Measurements from ENCODE around the gene ANAPC4. TPM values are rescaled to one million over a fixed set of nuclear protein-coding genes. Genes with fewer than 3 reads are reported as not detected.
"Not testable (repeated sequence)": the region's sequence is repeated elsewhere in the genome, so short reads cannot be mapped to it uniquely, and the experiment has no call there.

The ANAPC4 gene
- total RNA-seq, 2 experiments from 2014 or later: 45.4 to 48.6 TPM

DNA sequence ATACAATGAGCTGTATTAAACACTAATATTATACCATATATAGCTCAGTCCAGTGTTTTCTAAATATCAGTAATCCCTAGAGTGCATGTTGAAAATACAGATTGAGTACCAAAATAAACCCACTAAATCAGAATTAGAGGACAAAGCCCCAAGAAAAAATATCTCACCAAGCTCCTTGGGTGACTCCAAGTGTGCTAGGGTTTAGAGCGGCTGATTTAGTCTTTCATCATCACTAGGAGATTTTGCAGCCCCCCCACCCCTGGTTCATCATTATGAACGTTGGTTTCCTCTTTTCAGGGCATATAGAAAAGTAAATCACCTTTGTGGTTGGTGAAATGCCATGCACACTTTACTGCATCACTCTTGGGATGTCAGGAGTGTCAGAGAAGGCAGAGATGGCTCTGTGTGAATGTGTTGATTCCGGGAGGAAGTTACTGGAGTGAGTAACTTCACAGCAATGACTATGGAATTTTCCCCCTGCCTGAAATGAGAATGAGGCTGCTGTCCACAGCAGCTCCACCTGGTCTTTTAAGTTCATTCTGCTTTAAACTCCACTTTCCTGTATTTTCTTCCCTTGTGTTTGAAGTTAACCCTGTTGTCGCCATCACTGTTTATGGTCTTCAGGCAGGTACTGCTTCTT lies 25.2 kb upstream of the ANAPC4 start:
- DNase-seq (no peak), ATAC-seq (no peak)
- no peak overlapping the region for H3K4me3 Mint-ChIP-seq
- H3K27ac Mint-ChIP-seq: no peak overlapping the region
- no peaks in the 10 kb centered on the region for H3K27me3 Mint-ChIP-seq (ENCODE audit: low read depth)
- POLR2A ChIA-PET: no interaction called here
- CTCF ChIA-PET: interaction anchor here (1.1 to 1.8 kb wide), 5 partner anchors 15 to 40 kb away, joined by 3 to 9 read pairs (median 5); partner anchors contain the start of gene ZCCHC4
- no peaks in the 10 kb centered on the region for H3K9me3 Mint-ChIP-seq (ENCODE audit: insufficient read depth)
- peaks cover 4% of the 10 kb centered on the region for H3K36me3 Mint-ChIP-seq (ENCODE audit: low read depth)
- no peaks in the 10 kb centered on the region for H3K4me1 Mint-ChIP-seq (ENCODE audit: low read depth)

DNA sequence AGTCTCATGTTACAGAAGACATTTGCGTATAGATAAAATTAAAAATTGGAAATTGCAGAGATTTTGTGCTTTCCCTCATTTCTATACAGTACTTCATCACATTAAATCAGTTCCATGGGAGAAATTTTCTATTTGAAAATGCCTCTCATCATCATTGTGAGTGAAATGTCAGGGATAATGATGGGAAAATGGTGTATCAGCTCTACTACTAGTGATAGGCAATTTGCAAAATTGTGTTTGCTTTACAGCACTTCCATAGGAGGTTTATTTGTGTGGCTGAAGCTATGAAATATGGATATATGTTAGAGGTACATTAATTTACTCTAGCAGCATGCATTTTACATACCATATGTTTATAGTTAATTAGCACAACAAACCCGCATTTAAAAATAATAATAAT lies 21.0 kb upstream of the ANAPC4 start:
- ChIA-PET POLR2A (no interaction called here), CTCF (interaction anchor here (1.2 to 1.5 kb wide), 3 partner anchors 9 to 44 kb away, joined by 3 to 6 read pairs (median 5); partner anchors contain the start of gene ZCCHC4)
- H3K9me3 Mint-ChIP-seq (ENCODE audit: insufficient read depth): no peaks in the 10 kb centered on the region
- no peak for DNase-seq
- H3K27ac Mint-ChIP-seq: no peak overlapping the region
- no peaks in the 10 kb centered on the region for H3K4me1 Mint-ChIP-seq (ENCODE audit: low read depth)
- no peak overlapping the region for H3K4me3 Mint-ChIP-seq
- H3K27me3 Mint-ChIP-seq (ENCODE audit: low read depth): no peaks in the 10 kb centered on the region
- H3K36me3 Mint-ChIP-seq (ENCODE audit: low read depth): peaks cover 11% of the 10 kb centered on the region
- no peak for ATAC-seq

- Mint-ChIP-seq H3K9me3 (ENCODE audit: insufficient read depth) (no peaks in the 10 kb centered on the region), H3K36me3 (ENCODE audit: low read depth) (peaks cover 10% of the 10 kb centered on the region), H3K27me3 (ENCODE audit: low read depth) (no peaks in the 10 kb centered on the region), H3K4me3 (no peak overlapping the region), H3K27ac (no peak overlapping the region), H3K4me1 (ENCODE audit: low read depth) (no peaks in the 10 kb centered on the region)
- ATAC-seq (no peak), DNase-seq (no peak)
- POLR2A ChIA-PET: no interaction called here
- CTCF ChIA-PET: interaction anchor here (1.3 to 2.7 kb wide), 2 partner anchors 39 to 46 kb away, joined by 3 to 14 read pairs; partner anchors contain the start of gene ZCCHC4
Measured at GRCh38 chr4:25358515-25359275, 18.4 kb upstream of the ANAPC4 start.

DNA sequence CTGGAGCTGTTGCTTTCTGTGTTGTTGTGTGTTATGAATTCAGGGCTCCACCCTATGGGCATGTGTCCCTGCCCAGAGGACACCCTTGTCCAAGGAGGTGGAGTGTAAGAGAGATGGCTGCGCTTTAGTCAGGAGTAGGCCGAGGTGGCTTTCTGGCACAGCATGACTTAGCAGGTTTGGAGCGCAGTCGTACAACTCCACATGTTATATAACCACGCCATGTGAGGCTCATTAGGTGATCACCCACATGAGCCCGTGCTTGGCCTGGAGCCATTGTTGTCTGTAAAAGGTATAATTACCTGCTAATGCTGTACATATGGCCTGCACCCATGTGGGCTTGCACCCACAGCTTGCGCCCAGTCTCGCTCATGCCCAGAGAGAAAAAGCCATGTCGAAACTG lies 15.8 kb upstream of the ANAPC4 start:
- POLR2A ChIA-PET: no interaction called here
- Mint-ChIP-seq H3K4me1 (ENCODE audit: low read depth) (no peaks in the 10 kb centered on the region), H3K4me3 (no peak overlapping the region), H3K27ac (no peak overlapping the region), H3K9me3 (ENCODE audit: insufficient read depth) (no peaks in the 10 kb centered on the region), H3K36me3 (ENCODE audit: low read depth) (peaks cover 15% of the 10 kb centered on the region), H3K27me3 (ENCODE audit: low read depth) (no peaks in the 10 kb centered on the region)
- no peak for DNase-seq
- CTCF ChIA-PET: no interaction called here
- ATAC-seq: no peak

GRCh38 chr4:25367004-25367621 lies 9.9 kb upstream of the ANAPC4 start:
- no peak overlapping the region for H3K27ac Mint-ChIP-seq
- H3K4me1 Mint-ChIP-seq (ENCODE audit: low read depth): no peaks in the 10 kb centered on the region
- ChIA-PET CTCF (interaction anchor here (0.7 to 5.4 kb wide), 23 partner anchors 10 to 388 kb away, joined by 3 to 61 read pairs (median 5); partner anchors contain the start of genes ANAPC4, PI4K2B, SEPSECS and ZCCHC4), POLR2A (interaction anchor here (1.6 to 2.4 kb wide), 2 partner anchors 10 to 54 kb away, joined by 7 to 8 read pairs; partner anchors contain the start of genes ANAPC4 and ZCCHC4)
- ATAC-seq (no peak), DNase-seq (no peak)
- H3K27me3 Mint-ChIP-seq (ENCODE audit: low read depth): no peaks in the 10 kb centered on the region
- H3K4me3 Mint-ChIP-seq: no peak overlapping the region
- H3K36me3 Mint-ChIP-seq (ENCODE audit: low read depth): peaks cover 8% of the 10 kb centered on the region
- H3K9me3 Mint-ChIP-seq (ENCODE audit: insufficient read depth): no peaks in the 10 kb centered on the region

DNA sequence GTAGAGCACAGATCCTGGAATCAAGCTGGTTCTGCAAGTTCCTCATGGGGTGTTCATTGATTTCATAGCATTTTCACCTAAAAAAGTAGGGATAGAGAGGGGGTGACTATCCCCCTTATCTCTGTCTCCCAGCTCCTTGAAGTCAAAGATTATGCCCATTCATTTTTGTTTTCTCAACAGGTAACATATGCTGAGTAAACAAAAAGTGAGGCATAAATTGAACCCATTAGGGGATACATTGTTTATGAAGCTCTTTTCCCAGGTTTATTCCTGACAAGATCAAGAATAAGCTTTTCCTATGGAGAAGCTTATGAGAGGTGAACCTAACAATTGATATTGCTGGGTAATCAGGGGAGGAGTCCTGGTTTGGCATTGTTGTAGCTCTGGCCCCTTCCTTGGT lies 9.2 kb upstream of the ANAPC4 start:
- H3K4me1 Mint-ChIP-seq (ENCODE audit: low read depth): no peaks in the 10 kb centered on the region
- no peaks in the 10 kb centered on the region for H3K27me3 Mint-ChIP-seq (ENCODE audit: low read depth)
- peaks cover 8% of the 10 kb centered on the region for H3K36me3 Mint-ChIP-seq (ENCODE audit: low read depth)
- ChIA-PET POLR2A (interaction anchor here (1.6 to 2.4 kb wide), 2 partner anchors 10 to 55 kb away, joined by 7 to 8 read pairs; partner anchors contain the start of genes ANAPC4 and ZCCHC4), CTCF (interaction anchor here (0.7 to 5.4 kb wide), 14 partner anchors 10 to 389 kb away, joined by 3 to 61 read pairs (median 12); partner anchors contain the start of genes ANAPC4, PI4K2B and ZCCHC4)
- H3K4me3 Mint-ChIP-seq: no peak overlapping the region
- H3K27ac Mint-ChIP-seq: no peak overlapping the region
- no peak for ATAC-seq
- DNase-seq: no peak
- no peaks in the 10 kb centered on the region for H3K9me3 Mint-ChIP-seq (ENCODE audit: insufficient read depth)

DNA sequence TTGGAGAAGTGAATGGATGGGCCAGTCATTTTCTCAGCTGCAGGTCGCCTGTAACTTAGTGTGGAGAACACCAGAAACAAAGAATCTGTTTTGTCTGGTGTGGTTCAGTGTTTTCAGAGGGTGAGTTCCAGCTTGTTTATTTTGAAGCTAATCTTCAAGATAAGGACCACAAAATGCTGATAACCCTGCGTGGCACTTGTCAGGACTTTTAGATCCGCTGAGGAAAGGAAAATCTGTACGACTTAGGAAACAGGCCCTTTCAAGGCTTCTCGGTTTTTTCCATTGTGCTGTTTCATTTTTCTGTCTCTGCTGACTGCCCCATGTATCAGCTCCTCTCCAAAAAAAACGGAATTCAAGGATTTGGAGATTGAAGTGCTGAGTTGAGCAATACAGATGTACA lies 8.7 kb upstream of the ANAPC4 start:
- Mint-ChIP-seq H3K27ac (no peak overlapping the region), H3K4me1 (ENCODE audit: low read depth) (no peaks in the 10 kb centered on the region), H3K9me3 (ENCODE audit: insufficient read depth) (no peaks in the 10 kb centered on the region), H3K36me3 (ENCODE audit: low read depth) (peaks cover 8% of the 10 kb centered on the region), H3K4me3 (no peak overlapping the region), H3K27me3 (ENCODE audit: low read depth) (no peaks in the 10 kb centered on the region)
- ATAC-seq: no peak
- no peak for DNase-seq
- ChIA-PET POLR2A (interaction anchor here (1.6 to 2.4 kb wide), 2 partner anchors 9 to 55 kb away, joined by 7 to 8 read pairs; partner anchors contain the start of genes ANAPC4 and ZCCHC4), CTCF (interaction anchor here (0.7 to 5.4 kb wide), 13 partner anchors 10 to 389 kb away, joined by 3 to 61 read pairs (median 5); partner anchors contain the start of genes ANAPC4, PI4K2B and ZCCHC4)

DNA sequence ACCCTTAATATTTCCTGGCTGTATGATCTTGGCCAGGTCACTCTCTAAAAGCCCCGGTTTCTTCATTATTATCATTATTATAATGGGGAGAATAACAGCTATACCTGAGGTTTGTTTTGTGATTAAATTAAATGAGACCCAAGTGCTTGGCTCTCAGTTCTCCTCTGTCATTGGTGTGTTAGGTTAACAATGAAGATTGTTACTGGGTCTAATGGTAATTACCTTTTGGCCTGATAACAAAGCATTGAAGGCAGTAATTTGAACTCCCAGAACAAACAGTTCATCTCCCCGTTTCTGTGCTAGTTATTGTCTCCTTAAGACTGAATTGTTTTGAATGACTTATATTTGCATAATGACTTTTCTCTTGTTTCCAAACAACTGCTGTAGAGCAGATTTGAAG lies 6.8 kb upstream of the ANAPC4 start:
- no peak for DNase-seq
- Mint-ChIP-seq H3K9me3 (ENCODE audit: insufficient read depth) (no peaks in the 10 kb centered on the region), H3K27me3 (ENCODE audit: low read depth) (no peaks in the 10 kb centered on the region), H3K4me1 (ENCODE audit: low read depth) (peaks cover 4% of the 10 kb centered on the region), H3K27ac (no peak overlapping the region), H3K4me3 (no peak overlapping the region), H3K36me3 (ENCODE audit: low read depth) (peaks cover 4% of the 10 kb centered on the region)
- ATAC-seq: no peak
- ChIA-PET POLR2A (no interaction called here), CTCF (no interaction called here)

DNA sequence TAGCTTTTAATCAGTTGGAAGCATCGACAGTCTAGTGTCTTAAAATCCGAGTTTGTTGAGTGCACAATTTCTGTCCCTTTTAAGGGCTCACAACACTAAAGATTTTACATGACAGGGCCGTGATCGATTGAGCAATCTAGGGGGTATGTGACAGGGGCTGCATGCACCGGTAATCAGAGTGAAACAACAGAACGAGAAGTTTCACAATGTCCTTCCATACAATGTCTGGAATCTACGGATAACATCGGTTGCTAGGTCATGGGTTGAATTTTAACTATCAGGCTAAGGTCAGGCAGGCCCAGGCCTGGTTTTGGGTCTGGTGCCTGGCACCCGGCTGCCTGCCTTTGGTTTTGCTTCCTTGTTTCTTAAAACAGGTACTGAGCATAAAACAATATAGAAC lies 4.5 kb upstream of the ANAPC4 start:
- H3K4me1 Mint-ChIP-seq (ENCODE audit: low read depth): peaks cover 15% of the 10 kb centered on the region
- H3K9me3 Mint-ChIP-seq (ENCODE audit: insufficient read depth); POLR2A ChIA-PET; H3K4me3 Mint-ChIP-seq; H3K36me3 Mint-ChIP-seq (ENCODE audit: low read depth); H3K27me3 Mint-ChIP-seq (ENCODE audit: low read depth); H3K27ac Mint-ChIP-seq; DNase-seq; ATAC-seq: not testable (repeated sequence)
- CTCF ChIA-PET: interaction anchor here (1.7 kb wide), 1 partner anchor 60 kb away, joined by 5 read pairs; the partner anchor contains the start of gene ZCCHC4

DNA sequence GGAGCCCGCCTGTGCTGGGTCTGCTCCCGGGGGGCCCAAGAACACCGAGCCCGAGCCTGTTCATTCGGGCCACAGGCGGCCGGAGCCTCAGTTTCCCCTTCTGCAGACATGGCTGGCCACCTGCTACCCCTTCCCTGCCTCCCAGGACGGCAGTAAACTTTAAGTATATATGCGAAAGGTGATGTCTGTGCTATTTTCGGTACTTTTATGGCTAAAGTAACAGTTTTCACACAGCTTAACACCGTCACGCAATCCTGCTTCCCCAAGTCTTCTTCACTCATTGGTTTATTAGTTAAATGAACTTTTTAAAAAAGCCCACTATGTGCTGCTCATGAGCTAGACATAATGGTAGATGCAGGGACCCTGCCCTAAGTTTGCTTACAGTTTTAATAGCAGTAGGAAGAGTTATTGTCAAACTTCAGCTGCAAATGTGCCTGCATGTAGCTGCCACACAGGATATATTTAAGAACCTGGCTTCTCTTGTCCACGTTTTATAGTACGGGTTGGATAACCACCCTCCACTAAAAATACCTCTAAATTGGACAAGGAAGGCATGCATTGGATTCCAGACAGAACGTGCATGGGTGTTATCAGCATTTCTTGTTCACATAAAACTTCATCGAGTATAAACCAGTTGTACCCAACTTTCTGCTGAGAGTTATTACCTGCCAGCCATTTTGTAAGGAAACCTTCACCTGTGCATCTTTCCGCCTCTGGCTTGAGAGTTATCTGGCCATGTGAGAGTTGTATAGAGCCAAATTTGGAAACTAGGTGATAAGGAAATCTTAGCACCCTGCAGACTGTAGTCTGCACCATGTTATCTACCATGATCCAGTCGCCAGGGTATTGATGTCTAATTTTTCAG lies 741 bp downstream of the ANAPC4 start:
- H3K4me3 Mint-ChIP-seq: no peak overlapping the region
- CTCF ChIA-PET: interaction anchor here (0.6 to 4.2 kb wide), 6 partner anchors 11 to 811 kb away, joined by 3 to 27 read pairs (median 4); partner anchors contain the start of gene ZCCHC4

GRCh38 chr4:25378437-25378743 lies 1.3 kb downstream of the ANAPC4 start:
- ChIA-PET CTCF (interaction anchor here (0.7 to 4.2 kb wide), 5 partner anchors 12 to 811 kb away, joined by 3 to 27 read pairs (median 4); partner anchors contain the start of gene ZCCHC4), POLR2A (interaction anchor here (2.2 to 2.9 kb wide), 4 partner anchors 11 to 144 kb away, joined by 8 to 12 read pairs (median 11); partner anchors contain the start of genes PI4K2B and ZCCHC4)
- H3K27me3 Mint-ChIP-seq (ENCODE audit: low read depth): no peaks in the 10 kb centered on the region
- H3K4me1 Mint-ChIP-seq (ENCODE audit: low read depth): peaks cover 15% of the 10 kb centered on the region
- no peaks in the 10 kb centered on the region for H3K9me3 Mint-ChIP-seq (ENCODE audit: insufficient read depth)
- H3K4me3 Mint-ChIP-seq: no peak overlapping the region
- H3K27ac Mint-ChIP-seq: no peak overlapping the region
- ATAC-seq (no peak), DNase-seq (no peak)
- peaks cover 25% of the 10 kb centered on the region for H3K36me3 Mint-ChIP-seq (ENCODE audit: low read depth)

More for the DNA sequence above, 741 bp downstream of the ANAPC4 start:
- POLR2A ChIA-PET: interaction anchor here (1.7 to 2.9 kb wide), 5 partner anchors 10 to 218 kb away, joined by 8 to 12 read pairs (median 10); partner anchors contain the start of genes PI4K2B, SEPSECS and ZCCHC4
- Mint-ChIP-seq H3K9me3 (ENCODE audit: insufficient read depth) (no peaks in the 10 kb centered on the region), H3K36me3 (ENCODE audit: low read depth) (peaks cover 21% of the 10 kb centered on the region), H3K27ac (peak overlapping the region; percentile 91), H3K4me1 (ENCODE audit: low read depth) (peaks cover 15% of the 10 kb centered on the region), H3K27me3 (ENCODE audit: low read depth) (no peaks in the 10 kb centered on the region)
- DNase-seq (no peak), ATAC-seq (no peak)

All from activated CD8-positive, alpha-beta T cell treated with anti-CD3 and anti-CD28 coated beads, Interleukin-2, amount 10 ng/mL, durations not matched to agents 7 days and 5 days (primary cell).